Ovary (tissue), 9 donors: ENCODE data around the gene UBE3C. TPM values are rescaled to one million over a fixed set of nuclear protein-coding genes. Genes with fewer than 3 reads are reported as not detected.

Experiments used
- DNase-seq, 5 donors: peaks; one replicate each; pipeline ENCODE4 v3.0.0-alpha.2; 2019 to 2020
- H3K27ac ChIP-seq, 2 donors: fragments of 200-600 bp; one replicate each; pipeline versions ENCODE4 v1.5.1 to v1.8.0; 2019 to 2022
- H3K27me3 ChIP-seq: fragments of 200-600 bp; one replicate; pipeline ENCODE4 v1.8.0; 2022
- H3K36me3 ChIP-seq: fragments of 200-600 bp; sonication (generic); one replicate; pipeline ENCODE4 v1.5.1; 2019
- H3K4me1 ChIP-seq: one replicate; pipeline ENCODE4 v1.8.1; 2013; ENCODE audit warnings: mild to moderate bottlenecking, moderate library complexity; ENCODE audit not compliant: insufficient read depth
- H3K4me3 ChIP-seq: fragments of 200-600 bp; sonication (generic); one replicate; pipeline ENCODE4 v1.5.1; 2017
- H3K9me3 ChIP-seq, 2 donors: fragments of 200-600 bp in 1 of 2; sonication (generic) in 1 of 2; one replicate each; pipeline versions ENCODE4 v1.5.1 to v1.8.1; 2013 to 2019; ENCODE audit warnings: mild to moderate bottlenecking in 1 of 2, moderate library complexity in 1 of 2
- EP300 ChIP-seq: sonication (generic); formaldehyde crosslinking; IDR thresholded peaks from one replicate; pipeline ENCODE4 v1.6.1; 2017; ENCODE audit warnings: antibody characterized with exemption
- POLR2A ChIP-seq: fragments of 450-650 bp; IDR thresholded peaks from one replicate; pipeline ENCODE4 v1.6.1; 2017; ENCODE audit warnings: antibody characterized with exemption, mild to moderate bottlenecking, moderate library complexity
- WGBS, 3 donors: extraction: QIAGEN DNeasy Blood & Tissue Kit in 1 of 3; methylation state at CpG; one replicate each; pipeline versions ENCODE4 v1.1.5 to v1.1.7; 2013 to 2017; 5-methylcytosine and 5-hydroxymethylcytosine counted together
- intact Hi-C, 4 donors: fragments of 100-400 bp; cut with DNase I; formaldehyde crosslinking; loops; one replicate each; pipeline versions ENCODE4 v1.11.0 to v1.15.1; 2022 to 2023
- polyA plus RNA-seq, 2 donors: library from polyadenylated mRNA; stranded (reverse); fragments of 200-250 nt in 1 of 2; fragments of 350-450 nt in 1 of 2; fragmentation: Illumina TruSeq in 1 of 2; extraction: RNeasy Lipid Tissue Mini Kit (QIAGEN cat#74804) in 1 of 2; gene quantifications; one replicate each; pipeline ENCODE4 v1.2.3, GENCODE V29; 2013 to 2014
- total RNA-seq, 7 donors: library from RNA; depleted of rRNA in 2 of 7; stranded (reverse); fragments of >200 nt in 2 of 7; fragmentation: NEBNext Ultra II Directional in 3 of 7; extraction: Animal tissue kit (Norgen Biotek cat#: 25700) in 3 of 7; gene quantifications; one replicate each; pipeline versions ENCODE4 v1.1.0 to v1.2.4, GENCODE V29; 2016 to 2023
- TF ChIP-seq, protein P1 (sequence below), 3 donors: fragments of 450-650 bp in 2 of 3; fragments of 200-600 bp in 1 of 3; IDR thresholded peaks; one replicate each; pipeline versions ENCODE4 v1.5.1 to v1.8.0; 2016 to 2022; ENCODE audit warnings: antibody characterized with exemption in 3 of 3, mild to moderate bottlenecking in 1 of 3
- donor health status: DM: no; HTN: no; CAD: no; lungs with moderate emphysema.
- donor health status: DM: no; HTN: no; CAD: no.
- donor health status: Bipolar disorder and iron deficiency.
- donor health status: DM: yes; HTN: yes; CAD: no.
- donor health status: DM: no; HTN: no; CAD: no.
- donor health status: DM: yes; HTN: yes; CAD: no.

Gene UBE3C
- total and polyA plus RNA-seq, 9 donors: 21.5 to 62.7 (median 45.4) TPM

DNA sequence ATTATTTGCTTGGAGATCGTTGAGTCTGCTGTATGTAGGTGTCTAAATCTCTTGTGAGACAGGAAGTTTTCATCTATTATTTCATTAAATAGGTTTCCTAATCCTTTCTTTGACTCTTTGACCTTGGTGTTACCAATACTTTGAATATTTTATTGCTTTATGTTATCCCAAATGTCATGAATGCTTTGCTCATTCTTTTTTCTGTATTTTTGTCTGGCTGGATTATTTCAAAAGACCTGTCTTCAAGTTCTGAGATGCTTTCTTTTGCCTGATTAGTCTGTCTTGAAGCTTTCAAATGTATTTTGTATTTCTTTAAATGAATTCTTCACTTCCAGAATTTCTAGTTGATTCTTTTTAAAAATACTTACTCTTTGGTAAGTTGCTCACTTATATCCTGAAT lies 27.3 kb downstream of the UBE3C start:
- Histone ChIP-seq H3K4me1 (no peaks in the 10 kb centered on the region), H3K27ac (no peak overlapping the region), H3K4me3 (no peak overlapping the region), H3K27me3 (no peaks in the 10 kb centered on the region), H3K36me3 (no peaks in the 10 kb centered on the region), H3K9me3 (no peaks in the 10 kb centered on the region)
- DNase-seq: no peak
- intact Hi-C loops: no loop called here
- WGBS, 3 donors: 88 to 100% (median 97%) methylated on average over 1 of the region's 1 CpG
- TF ChIP-seq, protein P1, sequence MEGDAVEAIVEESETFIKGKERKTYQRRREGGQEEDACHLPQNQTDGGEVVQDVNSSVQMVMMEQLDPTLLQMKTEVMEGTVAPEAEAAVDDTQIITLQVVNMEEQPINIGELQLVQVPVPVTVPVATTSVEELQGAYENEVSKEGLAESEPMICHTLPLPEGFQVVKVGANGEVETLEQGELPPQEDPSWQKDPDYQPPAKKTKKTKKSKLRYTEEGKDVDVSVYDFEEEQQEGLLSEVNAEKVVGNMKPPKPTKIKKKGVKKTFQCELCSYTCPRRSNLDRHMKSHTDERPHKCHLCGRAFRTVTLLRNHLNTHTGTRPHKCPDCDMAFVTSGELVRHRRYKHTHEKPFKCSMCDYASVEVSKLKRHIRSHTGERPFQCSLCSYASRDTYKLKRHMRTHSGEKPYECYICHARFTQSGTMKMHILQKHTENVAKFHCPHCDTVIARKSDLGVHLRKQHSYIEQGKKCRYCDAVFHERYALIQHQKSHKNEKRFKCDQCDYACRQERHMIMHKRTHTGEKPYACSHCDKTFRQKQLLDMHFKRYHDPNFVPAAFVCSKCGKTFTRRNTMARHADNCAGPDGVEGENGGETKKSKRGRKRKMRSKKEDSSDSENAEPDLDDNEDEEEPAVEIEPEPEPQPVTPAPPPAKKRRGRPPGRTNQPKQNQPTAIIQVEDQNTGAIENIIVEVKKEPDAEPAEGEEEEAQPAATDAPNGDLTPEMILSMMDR (IDR thresholded peaks at IDR 0.05): no peak
- TF ChIP-seq POLR2A (no peak), EP300 (no peak)

- WGBS, 3 donors: 95 to 98% (median 95%) methylated on average over 5 of the region's 5 CpGs
- no peak for DNase-seq
- H3K4me1 ChIP-seq: no peaks in the 10 kb centered on the region
Observed at GRCh38 chr7:157168571-157168970, 29.8 kb downstream of the UBE3C start.

GRCh38 chr7:157176771-157177170 lies 38.0 kb downstream of the UBE3C start:
- DNase-seq: no peak
- no peaks in the 10 kb centered on the region for H3K27me3 ChIP-seq
- TF ChIP-seq, protein P1 (IDR thresholded peaks at IDR 0.05): no peak
- TF ChIP-seq POLR2A (no peak), EP300 (no peak)
- no peaks in the 10 kb centered on the region for H3K36me3 ChIP-seq
- H3K9me3 ChIP-seq: no peaks in the 10 kb centered on the region
- H3K4me3 ChIP-seq: no peak overlapping the region
- H3K27ac ChIP-seq: no peak overlapping the region
- 93 to 94% (median 94%) methylated on average over 4 of the region's 4 CpGs for WGBS, 3 donors
- intact Hi-C loops: no loop called here
- H3K4me1 ChIP-seq: no peaks in the 10 kb centered on the region

More at GRCh38 chr7:157168571-157168970, 29.8 kb downstream of the UBE3C start:
- Histone ChIP-seq H3K36me3 (no peaks in the 10 kb centered on the region), H3K27ac (no peak overlapping the region), H3K4me3 (no peak overlapping the region), H3K9me3 (no peaks in the 10 kb centered on the region), H3K27me3 (no peaks in the 10 kb centered on the region)
- no peak for TF ChIP-seq EP300
- TF ChIP-seq, protein P1 (IDR thresholded peaks at IDR 0.05): no peak
- no peak for TF ChIP-seq POLR2A
- intact Hi-C loops: no loop called here

- Histone ChIP-seq H3K27me3 (no peaks in the 10 kb centered on the region), H3K4me1 (no peaks in the 10 kb centered on the region), H3K9me3 (no peaks in the 10 kb centered on the region), H3K27ac (no peak overlapping the region), H3K36me3 (no peaks in the 10 kb centered on the region), H3K4me3 (no peak overlapping the region)
- TF ChIP-seq EP300: no peak
- TF ChIP-seq, protein P1 (IDR thresholded peaks at IDR 0.05): no peak
- DNase-seq: no peak
- intact Hi-C loops: no loop called here
- 87 to 88% (median 87%) methylated on average over 18 of the region's 18 CpGs for WGBS, 3 donors
Observed at GRCh38 chr7:157177333-157177982, 38.7 kb downstream of the UBE3C start.
